ENCODE results near the gene ELAVL2.

DNA sequence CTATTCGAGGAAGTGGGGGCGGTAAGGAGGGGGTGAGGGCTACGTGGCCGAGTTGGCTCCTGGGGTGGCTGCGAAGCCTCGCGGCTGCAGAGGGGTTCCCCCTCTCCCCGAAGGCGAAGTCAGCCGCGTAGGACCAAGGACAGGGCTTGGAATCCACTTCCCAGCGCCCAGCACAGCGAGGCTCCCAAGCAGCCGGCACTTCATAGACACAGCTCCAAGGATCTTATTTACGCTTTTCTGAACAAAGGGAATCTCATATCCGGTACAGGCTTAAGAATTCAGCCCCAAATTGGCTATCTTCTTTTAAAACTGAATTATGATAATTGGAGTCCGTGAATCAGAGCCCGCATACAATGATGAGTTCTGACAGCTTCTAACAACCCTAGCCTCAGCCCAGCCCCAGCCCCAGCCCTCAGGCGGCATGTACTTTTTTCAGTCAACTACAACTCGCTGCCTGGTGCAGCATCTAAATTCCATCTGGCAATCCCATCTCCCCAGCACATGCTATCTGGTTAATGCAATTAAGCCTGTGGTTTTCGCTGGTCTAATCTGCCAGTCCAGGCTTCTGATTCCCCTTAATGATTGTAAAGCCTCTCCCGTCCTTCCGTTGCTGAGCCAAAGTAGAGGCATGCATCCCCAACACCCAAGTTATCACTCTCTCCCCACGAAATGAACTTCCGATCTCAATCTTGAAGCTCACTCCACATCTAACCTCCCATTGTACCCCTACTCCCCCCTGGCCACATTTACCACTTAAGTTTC lies 1.0 kb downstream of the ELAVL2 start:
- TF ChIP-seq, protein P1, sequence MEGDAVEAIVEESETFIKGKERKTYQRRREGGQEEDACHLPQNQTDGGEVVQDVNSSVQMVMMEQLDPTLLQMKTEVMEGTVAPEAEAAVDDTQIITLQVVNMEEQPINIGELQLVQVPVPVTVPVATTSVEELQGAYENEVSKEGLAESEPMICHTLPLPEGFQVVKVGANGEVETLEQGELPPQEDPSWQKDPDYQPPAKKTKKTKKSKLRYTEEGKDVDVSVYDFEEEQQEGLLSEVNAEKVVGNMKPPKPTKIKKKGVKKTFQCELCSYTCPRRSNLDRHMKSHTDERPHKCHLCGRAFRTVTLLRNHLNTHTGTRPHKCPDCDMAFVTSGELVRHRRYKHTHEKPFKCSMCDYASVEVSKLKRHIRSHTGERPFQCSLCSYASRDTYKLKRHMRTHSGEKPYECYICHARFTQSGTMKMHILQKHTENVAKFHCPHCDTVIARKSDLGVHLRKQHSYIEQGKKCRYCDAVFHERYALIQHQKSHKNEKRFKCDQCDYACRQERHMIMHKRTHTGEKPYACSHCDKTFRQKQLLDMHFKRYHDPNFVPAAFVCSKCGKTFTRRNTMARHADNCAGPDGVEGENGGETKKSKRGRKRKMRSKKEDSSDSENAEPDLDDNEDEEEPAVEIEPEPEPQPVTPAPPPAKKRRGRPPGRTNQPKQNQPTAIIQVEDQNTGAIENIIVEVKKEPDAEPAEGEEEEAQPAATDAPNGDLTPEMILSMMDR (conservative IDR thresholded peaks at IDR 0.05), result no peak
- TF ChIP-seq ZFX (IDR thresholded peaks at IDR 0.05), result no peak
